DMS53 treated with DMSO at 0.1 percent for 48 hours (cell line): Measurements from ENCODE around the gene PGF.
"Not testable (repeated sequence)": the region's sequence is repeated elsewhere in the genome, so short reads cannot be mapped to it uniquely, and the experiment has no call there.

ENCODE experiments used
- DNase-seq: peaks from one replicate; lab custom pipeline; 2025; ENCODE audit not compliant: unreplicated experiment; lab: John Stamatoyannopoulos, UW

Gene PGF

GRCh38 chr14:74945261-74945851, 10.0 kb downstream of the PGF start:
- DNase-seq: no peak

- no peak for DNase-seq
Observed at GRCh38 chr14:74942608-74943007, 12.8 kb downstream of the PGF start.

DNA sequence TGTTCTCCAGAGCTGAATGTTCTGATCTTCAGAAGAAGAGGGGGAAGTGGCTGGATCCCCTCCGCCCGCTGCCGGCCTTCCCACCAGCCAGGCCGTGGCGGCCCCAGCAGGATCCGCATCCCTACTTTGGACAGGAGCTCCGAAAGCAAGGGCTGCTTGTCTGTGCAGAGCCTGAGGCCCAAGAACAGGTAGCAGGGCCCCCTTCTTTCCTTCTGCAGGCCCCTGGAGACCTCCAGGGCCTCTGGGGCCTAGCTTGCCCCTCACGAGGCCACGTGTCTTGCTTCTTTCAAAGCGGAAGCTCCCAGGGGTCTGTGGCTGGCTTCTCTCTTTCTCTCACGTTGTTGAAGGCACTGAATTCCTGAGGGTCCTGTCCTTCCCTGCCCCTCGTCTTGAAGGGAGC, 13.2 kb downstream of the PGF start:
- no peak for DNase-seq

- no peak for DNase-seq
Observed at GRCh38 chr14:74941676-74942097, 13.7 kb downstream of the PGF start.

GRCh38 chr14:74940956-74941565, 14.3 kb downstream of the PGF start:
- no peak for DNase-seq

DNA sequence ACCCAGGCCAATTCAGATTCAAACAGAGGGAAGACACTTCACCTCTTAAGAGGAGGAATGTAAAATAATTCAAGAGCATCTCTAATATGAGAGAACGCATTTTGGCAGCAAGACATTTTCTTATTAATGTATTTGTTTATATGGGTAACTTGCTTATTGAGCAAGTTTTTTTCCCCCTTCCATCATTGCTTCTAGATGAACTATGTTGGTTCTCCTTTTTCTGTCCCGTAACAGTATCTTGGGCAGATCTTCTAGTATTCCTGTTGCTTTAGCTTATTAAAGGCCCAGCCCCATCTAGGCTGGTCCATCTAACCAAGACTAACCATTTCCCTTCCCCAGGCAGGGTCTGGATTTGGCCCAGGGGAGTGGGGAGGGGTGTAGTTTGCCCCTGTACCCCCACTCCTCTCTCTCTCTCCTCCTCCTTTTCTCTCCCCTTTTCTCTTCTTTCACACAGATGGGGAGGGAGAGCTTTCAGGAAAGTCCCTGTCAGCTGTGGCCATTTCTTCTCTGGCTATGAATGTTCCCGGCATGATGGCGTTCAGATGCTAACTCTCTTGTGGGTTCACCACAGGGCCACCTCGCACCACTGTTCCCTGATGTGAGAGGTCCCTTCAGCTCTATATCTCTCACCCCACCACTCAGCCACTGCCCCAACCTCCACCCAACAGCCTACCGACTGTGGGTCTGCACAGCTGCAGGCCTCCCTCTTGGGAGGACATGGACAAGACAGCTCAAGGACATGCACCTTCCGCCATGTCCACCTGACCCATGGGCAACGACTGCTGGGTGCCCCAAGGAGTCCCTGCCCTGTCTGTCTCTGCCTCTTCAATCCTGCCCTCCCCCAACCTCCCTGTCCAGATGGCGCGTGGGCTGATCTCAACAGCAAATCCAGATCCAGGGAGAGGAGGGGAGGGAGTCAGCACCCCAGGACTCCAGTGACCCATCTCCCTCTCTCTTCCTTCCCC, 16.6 kb downstream of the PGF start:
- DNase-seq: no peak

- no peak for DNase-seq
Observed at GRCh38 chr14:74937171-74937570, 18.2 kb downstream of the PGF start.

GRCh38 chr14:74936731-74937130, 18.7 kb downstream of the PGF start:
- DNase-seq: no peak

GRCh38 chr14:74936151-74936550, 19.2 kb downstream of the PGF start:
- DNase-seq: no peak

DNA sequence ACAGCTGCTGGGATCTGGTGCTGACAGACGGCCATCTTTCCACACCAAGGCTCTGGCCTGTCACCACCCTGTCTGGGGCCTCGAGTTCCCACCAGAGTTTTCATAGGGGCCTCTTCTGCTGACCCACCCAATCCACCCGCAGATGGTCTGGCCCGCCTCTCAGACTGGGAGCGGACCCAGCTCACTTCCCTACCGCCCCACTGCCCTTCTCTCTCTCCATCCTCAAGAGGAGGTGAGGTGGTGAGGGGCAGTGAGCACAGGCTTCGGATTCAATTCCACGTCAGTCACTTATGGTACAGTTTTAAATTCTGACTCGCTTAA, 20.1 kb downstream of the PGF start:
- DNase-seq: no peak

DNA sequence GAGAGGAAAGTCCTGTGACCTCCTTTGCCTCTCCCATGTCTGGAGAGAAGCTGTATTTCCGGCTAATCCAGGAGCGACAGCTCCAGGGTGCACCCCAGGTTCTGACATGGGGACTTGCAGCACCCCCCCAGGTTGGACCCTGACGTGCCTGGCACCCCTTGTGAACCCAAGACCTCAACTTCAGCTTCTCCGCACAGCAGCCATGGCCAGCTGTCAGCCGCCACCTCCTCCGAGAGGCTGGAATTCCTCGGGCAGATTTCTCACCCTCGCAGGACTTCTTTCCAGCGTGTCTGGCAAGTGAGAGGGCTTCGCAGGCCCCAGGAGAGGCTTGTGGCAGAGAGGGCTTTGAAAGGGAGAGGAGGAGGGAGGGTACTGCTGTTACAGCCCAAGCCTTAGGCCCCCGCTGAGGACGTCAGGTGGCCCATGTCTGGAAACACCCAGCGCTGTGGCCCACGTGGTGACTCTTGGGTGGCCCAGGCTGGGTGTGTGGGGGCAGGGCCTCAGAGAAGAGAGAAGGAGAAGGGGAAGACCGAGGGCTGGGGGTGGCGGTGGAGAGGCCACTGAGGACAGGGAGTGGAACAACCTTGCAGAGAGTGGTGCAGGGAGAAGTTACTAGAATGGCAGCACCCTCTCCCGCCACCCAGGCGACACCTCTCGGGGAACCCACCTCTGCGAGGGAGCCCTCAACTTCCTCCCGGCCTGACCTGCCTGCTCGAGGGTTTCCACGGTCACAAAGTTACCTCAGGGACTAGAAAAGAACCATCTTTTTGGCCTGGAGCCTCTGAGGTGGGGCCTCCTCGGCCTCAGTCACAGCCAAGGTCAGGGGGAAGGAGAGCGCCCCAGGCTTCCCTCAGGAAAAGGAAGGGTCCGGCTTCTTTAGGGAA, 20.7 kb downstream of the PGF start:
- no peak for DNase-seq

DNA sequence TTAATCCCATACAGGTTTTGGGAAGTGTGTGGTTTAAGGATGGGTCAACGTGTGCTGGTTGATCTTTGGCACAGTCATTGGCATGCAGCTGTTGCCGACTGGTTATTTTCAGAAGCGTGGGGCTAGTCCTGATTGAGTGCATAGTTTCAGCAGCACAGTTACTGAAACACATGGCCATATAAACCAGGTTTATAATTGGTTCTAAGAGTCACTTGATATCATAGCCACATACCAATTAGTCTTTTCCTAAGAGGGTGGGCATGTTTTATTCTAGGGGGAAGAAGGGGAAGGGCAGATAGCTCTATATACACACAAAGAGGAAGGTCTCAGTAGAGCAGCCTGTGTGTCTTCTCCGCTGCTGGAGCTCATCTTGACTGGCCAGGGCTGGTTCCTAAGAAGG, 21.4 kb downstream of the PGF start:
- DNase-seq: no peak

GRCh38 chr14:74932936-74933335, 22.5 kb downstream of the PGF start:
- DNase-seq: not testable (repeated sequence)

- no peak for DNase-seq
Observed at GRCh38 chr14:74932401-74932901, 22.9 kb downstream of the PGF start.

- DNase-seq: not testable (repeated sequence)
Observed at GRCh38 chr14:74931744-74932143, 23.7 kb downstream of the PGF start.

- no peak for DNase-seq
Observed at GRCh38 chr14:74929242-74929641, 26.2 kb downstream of the PGF start.

DNA sequence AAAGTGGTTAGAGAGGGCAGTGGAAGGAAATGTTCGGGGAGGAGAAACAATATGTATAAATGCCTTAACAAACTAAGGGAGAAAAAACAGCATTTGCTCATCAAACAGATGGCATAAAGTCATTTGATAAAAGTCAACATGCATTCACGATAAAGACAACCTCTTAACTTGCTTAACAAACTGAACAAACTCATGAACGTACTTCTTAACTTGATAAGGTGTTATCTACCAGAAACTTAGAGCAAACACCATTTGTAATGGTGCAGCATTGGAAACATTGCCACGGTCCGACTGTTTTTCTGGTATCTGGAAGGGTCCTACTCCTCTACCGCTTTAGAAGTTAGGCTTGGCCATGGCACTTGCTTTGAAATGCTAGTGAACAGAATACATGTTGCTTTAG, 28.2 kb downstream of the PGF start:
- no peak for DNase-seq

DNA sequence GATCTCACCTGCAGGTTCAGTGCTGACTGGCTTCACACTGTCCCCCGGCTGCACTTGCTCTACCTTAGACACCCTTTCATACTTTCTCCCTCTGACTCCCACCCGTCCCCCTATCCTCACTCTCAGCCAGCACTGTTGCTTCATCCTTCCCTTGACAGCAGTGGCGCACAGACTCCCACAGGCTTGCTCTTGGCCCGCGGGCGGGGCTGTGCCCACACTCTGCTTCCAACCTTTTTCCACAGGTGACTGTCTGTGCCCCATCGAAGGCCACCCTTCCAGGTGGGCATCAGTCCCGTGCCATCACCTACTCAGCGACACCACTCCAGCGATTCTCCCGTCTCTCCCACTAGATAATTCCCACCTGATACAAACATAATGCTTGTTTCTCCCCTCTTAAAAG, 31.3 kb downstream of the PGF start:
- no peak for DNase-seq

DNA sequence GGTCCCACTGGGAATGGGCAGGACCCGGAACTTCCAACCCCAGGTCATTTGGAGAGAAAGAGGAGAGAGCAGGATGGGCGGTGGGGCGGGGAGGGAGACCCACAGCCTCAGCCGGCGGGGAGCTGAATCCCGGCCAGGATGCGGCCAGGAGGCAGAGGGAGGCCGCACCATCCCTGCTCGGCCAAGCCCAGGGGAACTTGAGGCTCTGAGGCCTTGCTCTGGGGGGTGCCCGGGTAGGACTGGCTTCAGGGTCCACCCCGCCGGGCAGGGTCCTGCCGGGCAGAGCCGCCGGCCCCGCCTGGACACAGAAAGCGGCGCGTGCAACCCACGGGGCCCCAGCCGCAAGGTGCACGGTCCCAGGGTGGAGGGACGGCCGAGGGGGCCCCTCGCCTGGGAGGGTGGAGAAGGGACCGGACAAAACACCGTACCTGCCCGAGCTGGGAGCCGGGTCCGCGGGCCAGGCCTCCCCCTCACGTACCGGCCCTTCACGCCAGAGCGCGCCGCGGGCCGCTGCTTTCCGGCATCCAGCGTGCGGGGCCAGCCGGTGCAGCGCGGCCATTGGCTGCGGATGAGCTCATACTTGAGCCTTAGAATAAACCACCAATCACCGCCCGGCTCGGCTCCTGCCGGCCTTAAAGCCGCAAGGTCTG, 32.5 kb downstream of the PGF start, which contains the start of gene RPS6KL1:
Gene RPS6KL1 (minus strand): TSS at position 509 of the 650 bp plus-strand sequence. CDS start 1,719 bp downstream, outside the sequence.
- peak; percentile 66 for DNase-seq

GRCh38 chr14:74921987-74922751, 33.2 kb downstream of the PGF start:
- no peak for DNase-seq
